B cell (primary cell): ENCODE data around the gene ARHGAP45. TPM values are rescaled to one million over a fixed set of nuclear protein-coding genes. Genes with fewer than 3 reads are reported as not detected.
A peak's percentile ranks its signal among the peaks of the same experiment; 100 is the strongest.

Source experiments
- ATAC-seq: fragments of 200-7000 bp; cut with Tn5 transposase; one replicate; pipeline ENCODE4 v1.10.0; 2021; ENCODE audit warnings: low read depth, mild to moderate bottlenecking, moderate number of reproducible peaks, moderate library complexity
- CTCF ChIA-PET: fragments of 350-600 bp; sonication (Branson Sonifier 250); formaldehyde crosslinking; loops from one replicate; lab custom pipeline; 2021; ENCODE audit warnings: antibody characterized with exemption, inconsistent platforms; lab: Charles Lee
- POLR2A ChIA-PET: fragments of 350-600 bp; sonication (Branson Sonifier 250); formaldehyde crosslinking; loops from one replicate; lab custom pipeline; 2021; ENCODE audit warnings: antibody characterized with exemption; lab: Charles Lee
- DNase-seq: peaks from one replicate; pipeline ENCODE4 v3.0.0; 2013
- H2AFZ ChIP-seq: 2 replicates; pipeline ENCODE4 v1.6.1; 2012; ENCODE audit warnings: mild to moderate bottlenecking, low read depth, low read length; ENCODE audit not compliant: insufficient read depth, poor library complexity, severe bottlenecking
- H3K27ac ChIP-seq, 2 donors: 1 replicate in 1 of 2; 2 replicates in 1 of 2; pipeline ENCODE4 v1.5.1; 2012 to 2013; ENCODE audit warnings: low read length in 2 of 2, mild to moderate bottlenecking in 2 of 2, moderate library complexity in 1 of 2
- H3K27me3 ChIP-seq, 4 experiments: fragments of 200-600 bp in 1 of 4; sonication (generic) in 1 of 4; replicated peaks in 1 of 4; 1 replicate in 2 of 4; 2 replicates in 2 of 4; pipeline versions ENCODE4 v1.6.1 to v1.7.0; 2013 to 2016; ENCODE audit warnings: low read length in 3 of 4, mild to moderate bottlenecking in 2 of 4, mixed read lengths in 1 of 4, moderate library complexity in 1 of 4; ENCODE audit not compliant: insufficient read depth in 4 of 4, control insufficient read depth in 3 of 4; ENCODE audit errors: control extremely low read depth in 1 of 4
- H3K36me3 ChIP-seq, 2 experiments: replicated peaks in 1 of 2; 1 replicate in 1 of 2; 2 replicates in 1 of 2; pipeline versions ENCODE4 v1.6.1 to v1.7.1; 2013; ENCODE audit warnings: low read length in 1 of 2; ENCODE audit not compliant: insufficient read depth in 2 of 2, control insufficient read depth in 1 of 2; ENCODE audit errors: control extremely low read depth in 1 of 2, extremely low read depth in 1 of 2
- H3K4me1 ChIP-seq, 2 donors: fragments of 200-600 bp in 1 of 2; sonication (generic) in 1 of 2; 1 replicate in 1 of 2; 2 replicates in 1 of 2; pipeline versions ENCODE4 v1.5.1 to v1.6.1; 2013 to 2017; ENCODE audit warnings: low read length in 2 of 2; ENCODE audit not compliant: control insufficient read depth in 2 of 2, insufficient read depth in 2 of 2
- H3K4me2 ChIP-seq: replicated peaks from 2 replicates; pipeline ENCODE3; 2012; ENCODE audit warnings: mild to moderate bottlenecking, low read depth, low read length; ENCODE audit not compliant: poor library complexity, severe bottlenecking
- H3K4me3 ChIP-seq, 5 experiments: fragments of 200-600 bp in 1 of 5; sonication (generic) in 1 of 5; 1 replicate in 3 of 5; 2 replicates in 2 of 5; pipeline versions ENCODE4 v1.5.1 to v1.7.0; 2011 to 2016; ENCODE audit warnings: low read length in 4 of 5, mild to moderate bottlenecking in 4 of 5, low read depth in 2 of 5, control low read depth in 1 of 5, moderate library complexity in 1 of 5; ENCODE audit not compliant: insufficient read depth in 1 of 5; ENCODE audit errors: control extremely low read depth in 1 of 5, extremely low read depth in 1 of 5
- H3K79me2 ChIP-seq: fragments of 200-600 bp; sonication (generic); one replicate; pipeline ENCODE4 v1.6.0; 2016; ENCODE audit warnings: low read length; ENCODE audit not compliant: control insufficient read depth, insufficient read depth
- H3K9ac ChIP-seq: fragments of 200-600 bp; sonication (generic); 2 replicates; pipeline ENCODE4 v1.6.1; 2017; ENCODE audit warnings: mild to moderate bottlenecking, low read length, moderate library complexity
- H3K9me3 ChIP-seq, 3 donors: one replicate each; pipeline versions ENCODE4 v1.6.1 to v1.7.1; 2013; ENCODE audit warnings: low read length in 2 of 3; ENCODE audit not compliant: control insufficient read depth in 2 of 3, insufficient read depth in 1 of 3; ENCODE audit errors: control extremely low read depth in 1 of 3
- H4K20me1 ChIP-seq: 2 replicates; pipeline ENCODE4 v1.6.0; 2012; ENCODE audit warnings: mild to moderate bottlenecking, low read length; ENCODE audit not compliant: insufficient read depth, control insufficient read depth, poor library complexity, severe bottlenecking
- H3K27ac Mint-ChIP-seq: one replicate; pipeline ENCODE4 v1.8.0; 2021; ENCODE audit warnings: mixed read lengths
- H3K27me3 Mint-ChIP-seq: one replicate; pipeline ENCODE4 v1.8.0; 2021; ENCODE audit warnings: mixed read lengths
- H3K4me1 Mint-ChIP-seq: one replicate; pipeline ENCODE4 v1.8.0; 2021; ENCODE audit warnings: mixed read lengths
- H3K4me3 Mint-ChIP-seq: one replicate; pipeline ENCODE4 v1.8.0; 2021; ENCODE audit warnings: mixed read lengths
- H3K9me3 Mint-ChIP-seq: one replicate; pipeline ENCODE4 v1.8.0; 2022; ENCODE audit warnings: mixed read lengths; ENCODE audit not compliant: insufficient read depth
- CTCF ChIP-seq: fragments of 200-600 bp; IDR thresholded peaks from one replicate; pipeline ENCODE4 v1.8.0; 2022; ENCODE audit warnings: antibody characterized with exemption, mild to moderate bottlenecking
- EZH2 ChIP-seq: IDR thresholded peaks from 2 replicates; pipeline ENCODE4 v1.6.1; 2012; ENCODE audit warnings: borderline replicate concordance, low read depth, mild to moderate bottlenecking, moderate library complexity, low read length; ENCODE audit not compliant: insufficient read depth, poor library complexity, severe bottlenecking
- WGBS: methylation state at CpG from one replicate; pipeline ENCODE4 v1.1.5; 2013; ENCODE audit warnings: missing lambda C conversion rate; ENCODE audit not compliant: insufficient coverage; 5-methylcytosine and 5-hydroxymethylcytosine counted together
- intact Hi-C: fragments of 100-400 bp; cut with micrococcal nuclease; formaldehyde crosslinking; loops from one replicate; pipeline ENCODE4 v1.10.0; 2022
- polyA plus RNA-seq: library from polyadenylated mRNA; depleted of rRNA; stranded (reverse); fragments of >200 nt; gene quantifications from 2 replicates; pipeline ENCODE4 v1.2.3, GENCODE V29; 2012
- total RNA-seq, 2 donors: library from RNA; stranded (reverse); fragments of 120-200 nt in 1 of 2; gene quantifications; 1 replicate in 1 of 2; 2 replicates in 1 of 2; pipeline versions ENCODE4 v1.2.3 to v1.2.4, GENCODE V29; 2013 to 2022

The ARHGAP45 gene
- total and polyA plus RNA-seq, 2 donors (not counting 1 experiment from before 2014, with no cell fraction given), result 488 to 490 TPM

GRCh38 chr19:1047696-1048147, 19.2 kb upstream of the ARHGAP45 start:
- no peaks in the 10 kb centered on the region for H3K27me3 Mint-ChIP-seq
- DNase-seq (no peak), ATAC-seq (no peak)
- H3K4me2 ChIP-seq, result peak overlapping the region; percentile 19
- peaks cover 0 to 60% of the 10 kb centered on the region in 2 experiments for H3K36me3 ChIP-seq
- H4K20me1 ChIP-seq, result peaks cover 45% of the 10 kb centered on the region
- peaks cover 35% of the 10 kb centered on the region for H3K79me2 ChIP-seq
- ChIA-PET CTCF (interaction anchor here (0.6 to 1.7 kb wide), 5 partner anchors 17 to 151 kb away, joined by 3 to 9 read pairs (median 4); no protein-coding TSS in a partner anchor), POLR2A (interaction anchor here (0.6 to 2.0 kb wide), 5 partner anchors 10 to 33 kb away, joined by 3 to 8 read pairs (median 3); partner anchors contain the start of gene ARHGAP45)
- H2AFZ ChIP-seq, result no peak overlapping the region
- WGBS, result 90% methylated on average over 16 of the region's 20 CpGs
- peaks cover 0 to 11% of the 10 kb centered on the region in 2 donors for H3K4me1 ChIP-seq
- peaks cover 9% of the 10 kb centered on the region for H3K4me1 Mint-ChIP-seq
- peaks cover 0 to 7% (median 0%) of the 10 kb centered on the region in 3 donors for H3K9me3 ChIP-seq
- H3K4me3 ChIP-seq, result no peak overlapping the region
- no peaks in the 10 kb centered on the region for H3K9me3 Mint-ChIP-seq
- TF ChIP-seq EZH2, result no peak
- no peak for TF ChIP-seq CTCF
- no peak overlapping the region for H3K27ac ChIP-seq
- H3K4me3 Mint-ChIP-seq, result no peak overlapping the region
- intact Hi-C loops, result no loop called here
- H3K9ac ChIP-seq, result no peak overlapping the region
- no peak overlapping the region for H3K27ac Mint-ChIP-seq
- no peaks in the 10 kb centered on the region for H3K27me3 ChIP-seq

DNA sequence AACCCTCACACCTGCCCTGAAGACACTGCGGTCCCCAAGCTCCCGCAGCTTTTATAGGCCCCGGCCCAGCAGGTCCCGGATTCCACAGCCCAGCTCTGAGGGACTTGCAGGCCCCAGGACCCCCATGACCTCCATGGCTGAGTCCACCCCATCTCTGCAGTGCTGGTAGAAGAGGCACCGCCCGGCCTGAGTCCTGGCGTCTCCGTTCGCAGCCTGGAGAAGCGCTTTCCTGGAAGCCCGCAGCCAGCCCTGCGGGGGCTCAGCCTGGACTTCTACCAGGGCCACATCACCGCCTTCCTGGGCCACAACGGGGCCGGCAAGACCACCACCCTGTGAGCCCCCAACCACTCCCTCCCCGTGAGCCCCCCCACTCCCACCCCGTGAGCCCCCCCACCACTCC, 17.9 kb upstream of the ARHGAP45 start:
- H3K9me3 Mint-ChIP-seq, result no peaks in the 10 kb centered on the region
- Histone ChIP-seq H3K79me2 (peaks cover 25% of the 10 kb centered on the region), H4K20me1 (peaks cover 33% of the 10 kb centered on the region), H3K9me3 (peaks cover 0 to 10% (median 0%) of the 10 kb centered on the region in 3 donors), H3K27me3 (no peaks in the 10 kb centered on the region), H3K4me3 (no peak overlapping the region), H3K4me2 (no peak overlapping the region), H3K27ac (no peak overlapping the region), H2AFZ (no peak overlapping the region), H3K36me3 (peaks cover 0 to 62% of the 10 kb centered on the region in 2 experiments), H3K4me1 (peaks cover 0 to 11% of the 10 kb centered on the region in 2 donors), H3K9ac (no peak overlapping the region)
- DNase-seq, result no peak
- peaks cover 9% of the 10 kb centered on the region for H3K4me1 Mint-ChIP-seq
- H3K27me3 Mint-ChIP-seq, result no peaks in the 10 kb centered on the region
- H3K27ac Mint-ChIP-seq, result no peak overlapping the region
- 96% methylated on average over 12 of the region's 17 CpGs for WGBS
- no peak for ATAC-seq
- ChIA-PET CTCF (interaction anchor here (1.5 kb wide), 1 partner anchor 37 kb away, joined by 9 read pairs; no protein-coding TSS in a partner anchor), POLR2A (interaction anchor here (0.7 to 2.0 kb wide), 2 partner anchors 18 to 25 kb away, joined by 3 to 8 read pairs; partner anchors contain the start of gene ARHGAP45)
- intact Hi-C loops, result no loop called here
- TF ChIP-seq CTCF, result no peak
- TF ChIP-seq EZH2, result no peak
- H3K4me3 Mint-ChIP-seq, result no peak overlapping the region
